Pons (tissue), 1 donor: Measurements from ENCODE around the gene NIN.

Experiments
- DNase-seq: peaks from one replicate; pipeline ENCODE4 v3.0.0-alpha.2; 2016; ENCODE audit warnings: low spot score

The NIN gene

GRCh38 chr14:50792634-50793068 is 38.3 kb downstream of the NIN start:
- no peak for DNase-seq

GRCh38 chr14:50792051-50792477 is 38.9 kb downstream of the NIN start:
- DNase-seq = no peak

- DNase-seq = no peak
Measured at GRCh38 chr14:50791201-50791600, 39.8 kb downstream of the NIN start.

GRCh38 chr14:50790589-50790988 is 40.4 kb downstream of the NIN start:
- DNase-seq = no peak

GRCh38 chr14:50786751-50787464 is 44.1 kb downstream of the NIN start:
- DNase-seq = no peak

- DNase-seq = no peak
Measured at GRCh38 chr14:50785457-50786063, 45.4 kb downstream of the NIN start.

- no peak for DNase-seq
Measured at GRCh38 chr14:50784683-50785456, 46.1 kb downstream of the NIN start.

- no peak for DNase-seq
Measured at GRCh38 chr14:50783563-50783962, 47.4 kb downstream of the NIN start.

- no peak for DNase-seq
Measured at GRCh38 chr14:50780393-50780792, 50.6 kb downstream of the NIN start.

GRCh38 chr14:50778721-50779483 is 52.1 kb downstream of the NIN start:
- no peak for DNase-seq

- DNase-seq = no peak
Measured at GRCh38 chr14:50776522-50776921, 54.4 kb downstream of the NIN start.

- no peak for DNase-seq
Measured at GRCh38 chr14:50775357-50775756, 55.6 kb downstream of the NIN start.

GRCh38 chr14:50774542-50775267 is 56.3 kb downstream of the NIN start:
- DNase-seq = no peak

GRCh38 chr14:50773632-50774541 is 57.1 kb downstream of the NIN start:
- peak; percentile 65 for DNase-seq

- DNase-seq = no peak
Measured at GRCh38 chr14:50772412-50772811, 58.5 kb downstream of the NIN start.

- no peak for DNase-seq
Measured at GRCh38 chr14:50770586-50770985, 60.4 kb downstream of the NIN start.

GRCh38 chr14:50769863-50770500 is 61.0 kb downstream of the NIN start:
- DNase-seq = no peak

- no peak for DNase-seq
Measured at GRCh38 chr14:50768680-50769079, 62.3 kb downstream of the NIN start.

- DNase-seq = no peak
Measured at GRCh38 chr14:50766338-50766886, 64.5 kb downstream of the NIN start.
